GOT3 (cell line): ENCODE measurements around the gene GOLT1B.

Source experiments
- DNase-seq: peaks from one replicate; lab custom pipeline; 2025; ENCODE audit warnings: mixed read lengths; lab: John Stamatoyannopoulos, UW

GOLT1B gene

GRCh38 chr12:21566223-21566906 is 64.8 kb downstream of the GOLT1B start:
- no peak for DNase-seq

- DNase-seq, result no peak
Measured at GRCh38 chr12:21566907-21567394, 65.4 kb downstream of the GOLT1B start.
